Colon (tissue), 2 donors: ENCODE data around the gene UNC5C.

Experiments used
- FAIRE-seq: peaks from 2 replicates; lab custom pipeline; 2012; peaks lifted over from hg19 to GRCh38; lab: Jason Lieb, UNC
- donor health status: control.
- donor health status: control.

Gene UNC5C

DNA sequence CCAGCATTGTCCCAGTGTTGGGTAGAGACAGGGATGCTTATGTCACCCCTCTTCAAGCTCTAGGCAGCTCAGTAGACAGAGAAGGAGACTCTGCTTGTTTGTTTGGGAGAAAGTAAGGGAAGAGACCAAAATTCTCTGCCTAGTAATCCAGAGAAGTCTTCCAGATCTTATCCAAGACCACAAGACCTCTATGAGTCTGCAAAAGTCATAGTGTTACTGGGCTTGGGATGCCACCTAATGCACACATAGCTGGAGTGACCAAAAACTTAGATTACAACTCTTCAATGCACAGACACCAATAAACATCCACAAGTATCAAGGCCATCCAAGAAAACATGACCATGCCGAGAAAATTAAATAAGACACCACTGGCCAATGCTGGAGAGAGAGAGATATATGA, 205.5 kb downstream of the UNC5C start:
- no peak for FAIRE-seq

DNA sequence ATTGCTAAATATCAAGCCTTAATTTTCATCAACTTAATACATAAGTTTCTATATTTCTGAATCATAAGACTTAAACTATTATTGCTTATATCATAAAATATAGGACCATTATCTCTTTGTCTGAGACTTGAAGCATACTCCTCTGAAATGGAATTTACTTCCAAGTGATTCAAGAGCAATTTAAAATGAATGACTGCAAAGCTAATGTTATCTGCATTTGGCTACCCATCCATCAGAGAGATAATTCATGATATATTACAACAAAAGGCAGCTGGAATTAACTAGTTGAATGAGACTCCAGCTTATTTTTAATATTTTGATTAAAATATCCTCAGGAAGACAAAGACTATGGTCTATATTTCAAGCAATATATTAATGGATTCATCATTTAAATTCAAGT, 208.6 kb downstream of the UNC5C start:
- FAIRE-seq, result no peak

DNA sequence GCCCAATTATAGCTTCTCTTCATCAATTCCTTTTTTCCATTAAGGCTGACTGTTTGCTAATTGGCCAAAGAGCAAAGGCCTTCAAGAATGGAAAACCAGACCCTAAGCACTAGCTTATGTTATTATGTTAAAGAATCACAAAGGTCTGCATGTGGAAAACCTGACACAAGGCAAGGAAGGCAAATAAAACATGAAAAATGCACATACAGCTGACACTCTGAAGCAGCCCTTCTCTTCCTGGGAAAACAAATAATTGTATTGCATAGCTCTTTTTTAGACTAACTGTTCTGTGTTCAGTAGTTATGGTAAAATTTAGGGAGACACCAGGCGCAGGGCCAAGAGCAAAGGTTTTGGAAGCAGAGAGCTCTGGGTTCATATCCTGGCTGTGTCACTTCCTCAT, 223.1 kb downstream of the UNC5C start:
- no peak for FAIRE-seq

DNA sequence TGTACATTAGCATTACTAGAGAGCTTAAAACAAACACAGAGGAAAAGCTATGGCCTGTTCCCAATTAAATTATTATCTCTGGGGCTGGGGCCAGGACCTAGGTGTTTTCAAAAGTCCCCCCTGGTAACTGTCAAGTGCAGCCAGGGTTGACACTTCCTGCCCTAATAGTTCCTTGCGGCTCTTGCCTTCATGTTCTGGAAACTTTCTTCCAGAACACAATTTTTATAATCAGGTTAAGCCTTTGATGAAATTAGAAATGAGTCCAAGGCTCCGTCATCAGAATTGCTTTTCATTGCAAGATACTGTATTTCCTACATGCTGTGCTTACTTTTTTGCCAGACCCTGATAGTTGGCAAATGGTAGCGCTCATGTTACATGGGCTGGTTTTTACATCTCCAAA, 229.6 kb downstream of the UNC5C start:
- no peak for FAIRE-seq

DNA sequence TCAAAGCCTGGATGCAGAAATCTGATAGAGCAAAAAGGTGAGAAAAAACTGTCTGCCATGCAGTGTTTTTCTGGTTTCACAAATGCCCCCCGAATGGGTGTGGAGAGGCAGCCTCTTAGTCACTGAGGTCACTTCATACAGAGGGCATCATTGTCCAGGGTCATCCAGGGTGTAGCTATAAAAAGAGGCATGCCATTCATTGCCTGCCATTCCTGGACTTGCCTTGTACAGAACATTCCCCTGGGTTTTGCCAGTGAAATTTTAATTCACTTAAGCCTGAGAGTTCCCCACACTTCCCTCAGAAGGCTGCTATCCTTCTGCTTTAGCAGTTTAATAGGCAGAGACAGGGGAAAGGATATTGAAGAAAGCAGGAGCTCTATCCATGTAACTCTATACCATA, 230.3 kb downstream of the UNC5C start:
- no peak for FAIRE-seq

DNA sequence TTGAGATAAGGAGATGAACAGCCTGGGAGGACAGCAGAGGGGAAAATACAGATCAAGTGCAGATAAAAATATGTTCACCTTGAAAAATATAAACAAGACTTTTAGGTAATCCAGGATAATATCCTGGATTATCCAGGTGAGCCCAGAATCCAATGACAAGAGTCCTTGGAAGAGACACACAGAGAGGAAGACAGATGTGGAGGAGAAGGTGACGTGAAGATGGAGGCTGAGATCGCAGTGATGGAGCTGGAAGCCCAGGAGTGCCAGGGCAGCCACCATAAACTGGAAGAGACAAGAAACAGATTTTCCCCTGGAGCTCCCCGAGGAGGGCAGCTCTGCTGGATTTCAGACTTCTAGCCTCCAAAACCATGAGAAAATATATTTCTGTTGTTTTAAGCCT, 230.7 kb downstream of the UNC5C start:
- FAIRE-seq, result no peak

DNA sequence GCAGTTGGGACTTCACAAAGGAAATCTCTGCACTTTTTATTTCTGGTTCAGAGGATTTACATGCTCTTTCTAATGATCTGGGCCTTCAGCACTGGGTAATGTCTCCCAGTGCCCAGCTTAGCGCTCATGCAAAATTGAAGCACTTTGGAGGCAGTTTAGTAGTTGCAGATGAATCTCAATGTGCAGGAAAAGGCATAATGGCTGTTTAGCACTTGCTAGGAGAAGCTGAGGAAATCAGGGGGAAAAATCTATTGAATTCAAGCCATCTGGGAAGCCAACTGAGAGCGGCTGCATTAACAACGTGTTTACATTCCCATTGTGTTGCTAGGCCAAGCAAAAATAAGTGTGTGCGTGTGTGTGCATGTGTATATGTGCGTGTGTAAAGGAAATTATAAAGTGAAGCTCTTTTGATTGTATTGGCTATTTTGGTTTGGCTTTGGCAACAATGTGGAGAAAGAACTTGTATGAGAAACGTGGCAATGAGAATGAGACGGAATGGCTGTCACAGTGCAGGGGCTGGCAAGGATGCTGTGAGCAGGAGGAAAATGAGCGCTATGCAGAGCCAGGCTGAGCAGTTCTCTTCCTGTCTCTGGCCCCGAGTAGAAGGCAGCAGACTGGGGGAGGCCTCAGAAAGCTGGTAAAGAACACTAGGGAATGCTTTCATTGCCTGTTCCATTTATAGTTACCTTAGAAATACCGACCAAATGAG, 231.5 kb downstream of the UNC5C start:
- FAIRE-seq, result no peak

DNA sequence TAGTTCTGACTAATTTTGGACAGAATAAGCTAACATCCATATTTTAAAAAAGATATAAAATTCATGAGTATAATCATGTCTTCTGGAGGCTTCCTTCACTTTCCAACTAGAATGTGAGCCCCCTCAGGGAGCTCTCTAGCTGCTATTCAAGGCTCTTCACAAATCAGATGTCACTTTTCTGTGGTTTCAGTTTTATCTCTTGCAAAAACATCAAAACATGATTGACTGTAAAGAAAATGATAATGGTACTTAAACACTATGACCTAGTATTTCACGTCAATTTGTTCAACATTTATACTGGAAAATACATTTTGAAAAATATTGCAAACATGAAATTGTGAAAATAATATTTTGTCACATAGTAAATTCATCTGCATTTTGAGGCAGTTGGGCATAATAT, 234.2 kb downstream of the UNC5C start:
- FAIRE-seq, result no peak

DNA sequence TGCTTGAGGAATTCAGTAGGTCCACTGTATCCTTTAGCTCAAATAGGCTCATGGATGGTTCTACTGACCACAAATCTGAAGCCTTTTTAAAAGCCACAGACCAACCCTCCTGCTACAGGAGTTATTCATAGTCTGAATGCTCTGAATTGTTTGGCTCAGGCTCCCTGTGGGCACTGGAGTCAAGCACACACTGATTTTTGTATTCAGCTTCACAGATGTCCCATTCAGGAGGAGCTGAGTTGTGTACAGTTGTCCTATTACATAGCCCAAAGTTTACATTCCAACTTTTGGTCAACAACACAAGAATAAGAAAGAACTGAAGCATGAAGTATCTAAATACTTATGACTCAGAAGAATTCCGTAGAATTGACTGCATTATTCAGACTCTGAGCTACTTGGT, 243.9 kb downstream of the UNC5C start:
- no peak for FAIRE-seq

DNA sequence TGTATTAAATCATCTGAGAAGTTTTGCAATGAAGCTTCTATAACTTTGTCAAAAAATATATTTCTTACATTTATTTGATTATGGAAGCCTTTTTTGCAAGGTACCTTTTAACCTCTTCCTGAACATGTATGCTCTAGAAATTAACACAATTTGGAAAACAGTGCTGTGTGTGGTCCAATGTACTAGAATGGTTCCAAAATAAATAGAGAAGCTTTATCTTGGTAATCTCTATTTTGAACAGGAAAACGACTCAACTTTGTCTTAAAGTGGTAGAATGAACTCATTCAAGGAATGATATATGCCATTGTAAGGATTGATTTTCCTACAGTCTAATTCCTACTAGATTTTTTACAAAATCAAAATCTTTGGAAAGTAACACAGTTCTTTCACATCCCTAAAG, 248.5 kb downstream of the UNC5C start:
- FAIRE-seq, result no peak

DNA sequence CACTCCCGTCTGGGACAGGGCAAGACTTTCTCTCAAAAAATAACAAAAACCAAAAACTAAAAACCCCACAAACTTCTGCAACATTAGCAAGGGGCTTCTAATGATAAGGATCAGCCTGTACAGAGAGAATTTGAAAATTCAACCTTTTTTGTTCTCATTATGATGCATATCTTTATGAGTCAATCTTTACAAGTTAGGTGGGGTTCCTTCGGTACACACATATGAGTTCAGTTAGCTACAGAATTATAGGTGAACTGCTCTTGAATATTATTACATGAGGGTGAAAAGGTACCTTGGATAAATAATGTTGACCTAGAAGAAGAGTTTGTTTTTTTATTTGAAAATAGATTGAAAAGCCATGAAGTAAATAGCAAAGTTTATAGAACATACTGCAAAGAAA, 252.7 kb downstream of the UNC5C start:
- no peak for FAIRE-seq

DNA sequence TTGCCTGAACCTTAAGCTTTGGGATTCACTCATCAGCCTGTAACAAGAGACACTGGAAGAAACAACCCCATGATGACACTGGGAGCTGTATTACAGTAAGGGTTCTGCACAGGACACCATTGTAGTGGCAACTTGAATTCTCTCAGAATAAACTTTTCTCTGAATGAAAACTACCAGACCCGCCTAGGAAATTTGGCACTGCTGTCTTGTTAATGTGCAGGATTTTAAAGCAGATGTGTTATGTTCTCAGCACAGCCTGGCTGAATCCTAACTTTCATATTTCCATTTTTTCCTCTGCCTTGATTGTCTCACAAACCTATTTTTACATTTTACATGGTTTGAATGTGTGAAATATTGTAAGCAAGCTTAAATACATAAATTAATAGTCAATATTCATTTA, 253.6 kb downstream of the UNC5C start:
- FAIRE-seq, result no peak

DNA sequence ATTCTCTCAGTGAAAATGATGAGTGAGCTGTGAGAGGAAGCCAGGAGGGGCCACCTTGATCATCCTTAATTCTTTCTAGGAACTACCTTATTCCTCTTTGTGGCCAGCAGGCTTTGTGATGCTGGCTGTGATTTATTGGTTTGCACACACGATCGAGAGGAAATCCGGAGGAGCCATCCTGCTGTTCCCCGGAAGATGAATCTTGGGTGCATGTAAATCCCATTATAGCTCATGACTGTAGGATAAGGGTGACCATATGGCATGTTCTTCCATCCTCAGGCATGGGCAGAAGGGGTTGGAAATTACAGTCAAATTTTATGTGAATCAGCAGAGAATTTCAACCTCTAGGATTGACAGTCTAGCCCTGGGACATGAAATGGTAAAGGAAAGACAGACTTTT, 254.5 kb downstream of the UNC5C start:
- no peak for FAIRE-seq

DNA sequence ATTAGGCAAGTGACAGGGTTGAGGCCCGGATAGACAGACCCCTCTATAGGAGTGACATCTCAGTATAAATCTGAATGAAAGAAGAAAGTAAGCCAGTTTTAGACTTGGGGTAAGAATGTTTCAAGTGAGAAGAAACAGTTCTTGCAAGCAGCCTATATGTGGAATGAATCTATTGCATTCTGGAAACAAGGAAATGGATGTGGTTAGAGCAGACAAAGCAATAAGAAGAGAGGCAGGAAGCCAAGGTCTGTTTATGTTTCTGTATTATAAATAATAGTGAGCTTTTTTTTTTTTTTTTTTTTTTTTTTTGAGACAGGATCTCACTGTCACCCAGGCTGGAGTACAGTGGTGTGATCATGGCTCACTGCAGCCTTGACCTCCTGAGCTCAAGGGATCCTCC, 255.8 kb downstream of the UNC5C start:
- no peak for FAIRE-seq

DNA sequence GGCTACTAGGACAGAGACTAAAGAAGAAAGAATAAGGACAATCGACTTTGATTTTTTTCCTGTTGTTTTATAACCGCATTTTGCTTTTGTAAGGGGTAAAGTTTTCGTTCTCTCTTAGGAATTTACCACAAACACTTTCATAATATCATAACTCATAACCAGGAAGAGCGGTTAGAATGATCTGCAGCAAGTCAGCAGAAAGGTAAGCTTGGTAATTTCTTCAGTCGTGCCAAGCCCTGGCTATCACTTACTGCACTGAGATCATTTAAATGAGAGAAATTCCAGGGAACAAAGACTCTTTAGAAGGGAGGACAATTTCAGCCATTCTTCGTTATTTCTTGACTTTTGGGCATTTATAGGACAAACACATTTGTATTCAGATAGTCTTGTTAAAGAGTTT, 258.1 kb downstream of the UNC5C start:
- FAIRE-seq, result no peak

DNA sequence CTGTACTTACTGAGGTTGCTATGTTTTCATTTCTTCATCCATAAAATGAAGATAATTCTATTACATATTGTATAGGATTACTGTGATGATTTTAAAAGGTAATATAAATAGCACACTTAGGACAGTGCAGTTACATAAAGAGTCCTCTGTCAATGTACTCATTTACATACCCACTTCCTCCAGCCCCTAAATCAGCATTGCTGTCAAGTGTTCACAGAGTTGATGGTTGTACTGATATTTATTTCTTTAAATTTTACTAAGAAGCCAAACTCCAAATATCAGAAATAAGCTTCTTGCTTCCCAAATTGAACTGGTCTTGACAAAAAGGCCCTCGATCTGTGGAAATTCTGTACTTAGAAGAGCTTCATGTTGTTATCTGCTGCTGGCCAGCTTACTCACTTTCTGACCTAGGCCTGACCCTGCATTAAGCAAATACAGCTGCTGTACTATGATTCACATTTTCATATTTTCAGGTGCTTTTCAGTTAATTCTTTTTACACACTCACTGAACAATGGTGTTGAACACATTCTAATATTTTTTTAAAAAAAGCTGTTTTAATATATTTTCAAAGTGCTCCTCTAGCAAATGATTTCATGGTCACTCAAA, 259.6 kb downstream of the UNC5C start:
- FAIRE-seq, result no peak

DNA sequence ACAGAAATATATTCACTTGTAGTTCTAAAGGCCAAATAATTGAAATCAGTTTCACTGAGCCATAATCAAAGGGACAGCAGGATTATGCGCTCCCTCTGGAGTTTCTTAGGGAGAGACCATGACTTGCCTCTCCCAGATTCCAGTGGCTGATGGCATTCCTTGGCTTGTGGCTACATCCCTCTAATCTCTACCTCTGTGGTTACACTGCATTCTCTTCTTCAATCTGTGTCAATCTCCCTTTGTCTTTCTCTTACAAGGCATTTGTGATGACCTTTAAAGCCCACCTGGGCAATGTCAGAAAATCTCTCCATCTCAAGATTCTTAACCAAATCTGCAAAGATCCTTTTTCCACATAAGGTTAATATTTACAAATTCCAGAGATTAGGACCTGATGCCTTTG, 260.2 kb downstream of the UNC5C start:
- FAIRE-seq, result no peak

DNA sequence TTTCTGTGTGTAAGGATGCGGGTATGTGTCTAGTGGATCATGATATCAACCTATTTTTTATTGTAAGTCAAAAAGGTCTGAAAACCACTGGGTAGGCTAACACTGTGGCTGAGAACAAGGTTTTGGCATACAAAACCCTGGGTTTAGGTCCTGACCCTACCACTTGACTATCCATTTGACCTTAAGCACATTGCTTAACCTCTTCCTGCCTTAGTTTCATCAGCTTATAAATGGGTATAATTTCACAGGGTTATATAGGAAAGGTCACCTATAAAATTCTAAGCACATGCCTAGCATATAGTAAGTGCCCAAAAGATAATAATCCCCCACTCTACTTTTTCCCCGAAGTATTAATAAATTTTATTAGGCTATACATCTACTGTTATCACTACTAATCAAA, 263.0 kb downstream of the UNC5C start:
- FAIRE-seq, result no peak

DNA sequence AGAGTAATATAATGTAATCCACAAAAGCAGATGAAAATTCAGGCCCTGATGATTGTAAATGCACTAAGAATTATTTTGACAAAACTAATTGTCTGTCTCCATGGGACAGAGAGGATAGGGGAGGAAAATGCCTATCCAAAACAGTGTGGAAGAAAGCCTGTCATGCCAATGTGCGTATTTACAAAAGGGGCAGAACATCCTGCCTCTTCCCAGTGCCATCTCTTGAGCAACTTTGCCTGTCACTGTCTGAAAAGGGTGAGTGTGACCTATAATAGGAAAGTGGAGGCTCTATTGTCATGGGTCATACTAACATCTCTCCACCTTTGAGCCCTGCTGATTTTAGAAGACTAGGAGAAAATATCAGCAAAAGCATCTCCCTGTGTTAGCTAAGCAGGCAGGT, 264.1 kb downstream of the UNC5C start:
- FAIRE-seq, result no peak

DNA sequence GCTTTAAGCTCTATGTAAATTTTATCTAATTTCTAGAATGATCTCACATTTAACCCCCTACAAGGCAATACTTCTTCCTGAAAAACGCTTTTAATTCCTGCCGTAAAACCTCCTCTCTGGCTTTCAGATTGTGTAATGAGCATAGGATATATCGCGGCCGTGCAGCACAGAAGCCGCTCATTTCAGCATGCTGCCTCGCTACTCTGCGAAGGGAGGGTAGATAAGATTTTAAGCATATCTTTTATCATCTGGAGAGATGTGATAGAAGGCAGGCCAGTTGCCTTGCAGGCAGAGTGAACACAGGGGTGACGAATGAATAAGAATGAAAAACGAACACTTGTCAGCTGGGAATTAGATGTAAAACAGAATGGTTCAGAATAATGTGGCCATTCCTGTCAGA, 265.5 kb downstream of the UNC5C start:
- no peak for FAIRE-seq

DNA sequence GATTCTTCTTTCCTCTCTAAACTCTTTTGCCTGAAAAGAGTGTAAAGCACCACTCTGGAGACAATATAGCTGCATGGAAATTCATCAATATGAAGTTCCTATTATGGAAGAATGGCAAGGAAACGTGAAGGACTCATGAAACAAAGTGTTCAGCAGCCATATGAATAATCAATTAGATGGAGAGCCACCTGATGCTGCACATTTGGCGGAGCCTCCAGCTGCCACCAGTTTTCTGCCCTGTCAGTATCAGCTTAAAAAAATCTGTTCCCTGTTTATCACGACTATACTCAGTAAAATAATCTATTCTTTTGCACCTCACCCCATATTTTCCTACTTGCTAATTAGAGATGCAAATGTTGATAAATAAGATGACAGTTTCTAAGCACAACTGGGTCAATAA, 276.0 kb downstream of the UNC5C start:
- FAIRE-seq, result no peak

DNA sequence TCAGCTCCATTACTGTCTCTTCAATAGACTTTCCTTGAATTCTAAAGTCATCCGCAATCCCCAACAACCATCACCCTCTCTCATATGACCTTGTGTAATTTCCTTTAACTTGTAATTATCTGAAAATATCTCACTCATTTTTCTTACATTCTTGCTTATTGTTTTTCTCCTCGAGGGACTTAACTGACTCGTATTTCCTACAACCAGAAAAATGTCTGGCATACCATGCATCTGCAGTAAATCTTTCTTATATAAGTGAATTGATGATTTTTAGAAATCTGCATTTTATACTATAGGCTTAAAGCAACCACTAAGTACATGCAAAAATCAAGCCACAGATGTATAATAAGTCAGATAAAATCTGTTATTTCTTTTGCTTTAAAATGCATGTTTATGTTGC, 276.7 kb downstream of the UNC5C start:
- FAIRE-seq, result no peak

DNA sequence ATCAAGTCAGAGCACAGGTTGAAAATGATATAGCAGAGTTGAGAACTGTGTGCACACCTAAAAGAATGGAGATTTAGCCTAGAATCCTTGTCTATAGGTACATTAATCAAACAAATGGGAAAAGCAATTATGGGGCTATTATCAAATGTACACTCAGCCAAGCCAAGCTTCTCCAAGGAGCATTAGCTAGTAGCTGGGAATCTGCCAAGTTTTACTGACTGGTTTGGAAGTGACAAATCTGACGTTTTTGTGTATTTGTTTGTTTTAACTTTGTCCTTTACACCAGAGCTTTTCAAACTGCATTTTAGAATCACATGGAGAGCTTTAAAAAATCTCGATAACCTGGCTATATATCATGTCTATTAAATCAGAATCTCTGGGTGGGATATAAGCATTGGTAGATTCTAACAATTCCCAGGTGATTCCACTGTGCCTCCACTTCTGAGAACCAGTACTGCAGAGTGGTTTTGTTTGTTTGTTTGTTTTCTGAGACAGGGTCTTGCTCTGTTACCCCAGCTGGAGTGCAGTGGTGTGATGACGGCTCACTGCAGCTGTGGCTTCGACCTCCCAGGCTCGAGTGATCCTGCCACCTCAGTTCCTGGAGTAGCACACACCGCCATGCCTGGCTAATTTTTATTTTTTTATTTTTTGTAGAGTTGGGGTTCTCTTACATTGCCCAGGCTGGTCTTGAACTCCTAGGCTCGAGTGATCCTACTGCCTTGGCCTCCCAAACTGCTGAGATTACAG, 279.8 kb downstream of the UNC5C start:
- FAIRE-seq, result no peak

DNA sequence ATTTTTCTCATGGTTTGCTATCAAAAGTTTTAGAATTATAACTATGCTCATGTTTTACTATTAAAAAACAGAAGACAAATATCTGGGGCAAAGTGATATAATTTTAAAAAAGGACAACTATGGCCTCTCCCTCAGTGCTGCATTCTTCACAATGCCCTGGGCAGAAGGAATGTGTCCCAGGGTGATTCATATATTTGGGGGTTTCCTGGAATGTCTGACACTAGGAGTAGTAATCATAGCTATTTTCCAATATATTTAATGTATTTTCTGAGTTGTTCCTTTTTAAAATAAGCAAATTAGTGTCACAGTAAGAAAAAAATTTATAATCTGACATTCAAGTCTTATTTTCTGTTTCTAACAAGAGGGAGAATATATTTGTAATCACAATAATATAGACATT, 281.7 kb downstream of the UNC5C start:
- FAIRE-seq, result no peak
